ENCODE measurements around the gene CNIH1. TPM values are rescaled to one million over a fixed set of nuclear protein-coding genes. Genes with fewer than 3 reads are reported as not detected.
A peak's percentile ranks its signal among the peaks of the same experiment; 100 is the strongest.

CNIH1 gene
- total and polyA plus RNA-seq, 8 donors, result 4.7 to 78.5 (median 34.6) TPM

- Histone ChIP-seq H3K4me1 (peaks cover 12 to 58% (median 31%) of the 10 kb centered on the region in 4 donors), H3K4me3 (no peak overlapping the region), H3K9me3 (no peaks in the 10 kb centered on the region), H3K36me3 (peaks cover 6 to 47% (median 35%) of the 10 kb centered on the region in 4 donors), H3K27me3 (no peaks in the 10 kb centered on the region), H3K27ac (no peak overlapping the region)
- 73 to 87% (median 77%) methylated on average over 4 of the region's 4 CpGs for WGBS, 5 donors
- intact Hi-C loops (cut with DNase I; ENCODE audit: low total_unique reads), result no loop called here
- peak in 1 of 2 donors; percentile 15 for DNase-seq
- TF ChIP-seq POLR2A (IDR thresholded peaks at IDR 0.05) (no peak), POLR2AphosphoS5 (IDR thresholded peaks at IDR 0.05) (no peak), EP300 (IDR thresholded peaks at IDR 0.05) (no peak), CTCF (IDR thresholded peaks at IDR 0.05) (no peak)
These were observed 34.2 kb upstream of the CNIH1 start for GRCh38 chr14:54475187-54475899.

- no peaks in the 10 kb centered on the region for H3K9me3 ChIP-seq
- peak overlapping the region in 1 of 5 donors; percentile 24 for H3K27ac ChIP-seq
- no peak overlapping the region for H3K4me3 ChIP-seq
- intact Hi-C loops (cut with DNase I; ENCODE audit: low total_unique reads), result no loop called here
- no peaks in the 10 kb centered on the region for H3K27me3 ChIP-seq
- peaks cover 6 to 38% (median 28%) of the 10 kb centered on the region in 4 donors for H3K36me3 ChIP-seq
- no peak for DNase-seq
- TF ChIP-seq POLR2AphosphoS5 (IDR thresholded peaks at IDR 0.05) (no peak), EP300 (IDR thresholded peaks at IDR 0.05) (no peak), CTCF (IDR thresholded peaks at IDR 0.05) (no peak), POLR2A (IDR thresholded peaks at IDR 0.05) (no peak)
- WGBS, 5 donors, result 30 to 53% (median 44%) methylated on average over 2 of the region's 2 CpGs
- peaks cover 16 to 66% (median 34%) of the 10 kb centered on the region in 4 donors for H3K4me1 ChIP-seq
These were observed 33.1 kb upstream of the CNIH1 start for GRCh38 chr14:54474232-54474793.

GRCh38 chr14:54472315-54472714 is 31.1 kb upstream of the CNIH1 start:
- TF ChIP-seq POLR2AphosphoS5 (IDR thresholded peaks at IDR 0.05) (no peak), CTCF (IDR thresholded peaks at IDR 0.05) (no peak), POLR2A (IDR thresholded peaks at IDR 0.05) (no peak), EP300 (IDR thresholded peaks at IDR 0.05) (no peak)
- Histone ChIP-seq H3K9me3 (peaks cover 0 to 8% (median 2%) of the 10 kb centered on the region in 4 donors), H3K4me1 (peaks cover 16 to 66% (median 34%) of the 10 kb centered on the region in 4 donors), H3K27ac (no peak overlapping the region), H3K4me3 (no peak overlapping the region), H3K27me3 (no peaks in the 10 kb centered on the region), H3K36me3 (peaks cover 0 to 19% (median 10%) of the 10 kb centered on the region in 4 donors)
- DNase-seq, result no peak
- WGBS, 5 donors, result 87 to 93% (median 91%) methylated on average over 4 of the region's 4 CpGs
- intact Hi-C loops (cut with DNase I; ENCODE audit: low total_unique reads), result no loop called here

- no peak overlapping the region for H3K27ac ChIP-seq
- no peak for DNase-seq
- H3K9me3 ChIP-seq, result peaks cover 0 to 11% (median 6%) of the 10 kb centered on the region in 4 donors
- intact Hi-C loops (cut with DNase I; ENCODE audit: low total_unique reads), result no loop called here
- H3K4me1 ChIP-seq, result peaks cover 16 to 66% (median 34%) of the 10 kb centered on the region in 4 donors
- 48 to 73% (median 54%) methylated on average over 4 of the region's 4 CpGs for WGBS, 5 donors
- H3K27me3 ChIP-seq, result no peaks in the 10 kb centered on the region
- peaks cover 0 to 17% (median 7%) of the 10 kb centered on the region in 4 donors for H3K36me3 ChIP-seq
- TF ChIP-seq EP300 (IDR thresholded peaks at IDR 0.05) (no peak), POLR2AphosphoS5 (IDR thresholded peaks at IDR 0.05) (no peak), CTCF (IDR thresholded peaks at IDR 0.05) (no peak), POLR2A (IDR thresholded peaks at IDR 0.05) (no peak)
- H3K4me3 ChIP-seq, result no peak overlapping the region
These were observed 30.5 kb upstream of the CNIH1 start for GRCh38 chr14:54471641-54472040.
